Tibial artery (tissue), 4 donors: Measurements from ENCODE around the gene TSPAN9.

Source experiments
- DNase-seq, 2 donors: peaks; one replicate each; pipeline ENCODE4 v3.0.0-alpha.2; 2019
- H3K27ac ChIP-seq, 2 donors: fragments of 200-600 bp; sonication (generic) in 1 of 2; 1 replicate in 1 of 2; 2 replicates in 1 of 2; pipeline ENCODE4 v1.5.1; 2018 to 2019; ENCODE audit warnings: mild to moderate bottlenecking in 1 of 2
- H3K27me3 ChIP-seq, 2 donors: fragments of 200-600 bp; sonication (generic) in 1 of 2; one replicate each; pipeline versions ENCODE4 v1.5.1 to v1.6.0; 2016 to 2019
- H3K36me3 ChIP-seq, 3 donors: fragments of 200-600 bp; sonication (generic) in 2 of 3; one replicate each; pipeline ENCODE4 v1.5.1; 2016 to 2019; ENCODE audit warnings: mild to moderate bottlenecking in 2 of 3
- H3K4me1 ChIP-seq, 4 donors: fragments of 200-600 bp; sonication (generic) in 2 of 4; 1 replicate in 3 of 4; 2 replicates in 1 of 4; pipeline ENCODE4 v1.5.1; 2016 to 2019
- H3K4me3 ChIP-seq, 2 donors: fragments of 200-600 bp; sonication (generic) in 1 of 2; 1 replicate in 1 of 2; 2 replicates in 1 of 2; pipeline ENCODE4 v1.5.1; 2018 to 2019; ENCODE audit warnings: mild to moderate bottlenecking in 2 of 2
- H3K9me3 ChIP-seq, 3 donors: fragments of 200-600 bp; sonication (generic) in 1 of 3; one replicate each; pipeline ENCODE4 v1.5.1; 2016 to 2019
- intact Hi-C: fragments of 100-400 bp; cut with DNase I; formaldehyde crosslinking; loops from one replicate; pipeline ENCODE4 v1.15.0; 2023; ENCODE audit warnings: low total_unique reads
- TF ChIP-seq, protein P1 (sequence below), 2 experiments: fragments of 200-600 bp in 1 of 2; fragments of 450-650 bp in 1 of 2; IDR thresholded peaks; one replicate each; pipeline ENCODE4 v1.5.1; 2017 to 2019; ENCODE audit warnings: antibody characterized with exemption in 2 of 2, mild to moderate bottlenecking in 1 of 2, moderate library complexity in 1 of 2

The TSPAN9 gene

GRCh38 chr12:3311027-3311402 lies 233.8 kb downstream of the TSPAN9 start:
- H3K9me3 ChIP-seq, result no peaks in the 10 kb centered on the region
- H3K27ac ChIP-seq, result no peak overlapping the region
- peaks cover 0 to 18% (median 8%) of the 10 kb centered on the region in 4 donors for H3K4me1 ChIP-seq
- DNase-seq, result no peak
- H3K27me3 ChIP-seq, result peaks cover 0 to 53% of the 10 kb centered on the region in 2 donors
- no peak overlapping the region for H3K4me3 ChIP-seq
- TF ChIP-seq, protein P1, sequence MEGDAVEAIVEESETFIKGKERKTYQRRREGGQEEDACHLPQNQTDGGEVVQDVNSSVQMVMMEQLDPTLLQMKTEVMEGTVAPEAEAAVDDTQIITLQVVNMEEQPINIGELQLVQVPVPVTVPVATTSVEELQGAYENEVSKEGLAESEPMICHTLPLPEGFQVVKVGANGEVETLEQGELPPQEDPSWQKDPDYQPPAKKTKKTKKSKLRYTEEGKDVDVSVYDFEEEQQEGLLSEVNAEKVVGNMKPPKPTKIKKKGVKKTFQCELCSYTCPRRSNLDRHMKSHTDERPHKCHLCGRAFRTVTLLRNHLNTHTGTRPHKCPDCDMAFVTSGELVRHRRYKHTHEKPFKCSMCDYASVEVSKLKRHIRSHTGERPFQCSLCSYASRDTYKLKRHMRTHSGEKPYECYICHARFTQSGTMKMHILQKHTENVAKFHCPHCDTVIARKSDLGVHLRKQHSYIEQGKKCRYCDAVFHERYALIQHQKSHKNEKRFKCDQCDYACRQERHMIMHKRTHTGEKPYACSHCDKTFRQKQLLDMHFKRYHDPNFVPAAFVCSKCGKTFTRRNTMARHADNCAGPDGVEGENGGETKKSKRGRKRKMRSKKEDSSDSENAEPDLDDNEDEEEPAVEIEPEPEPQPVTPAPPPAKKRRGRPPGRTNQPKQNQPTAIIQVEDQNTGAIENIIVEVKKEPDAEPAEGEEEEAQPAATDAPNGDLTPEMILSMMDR (IDR thresholded peaks at IDR 0.05), result no peak
- no peaks in the 10 kb centered on the region for H3K36me3 ChIP-seq
- intact Hi-C loops, result no loop called here

DNA sequence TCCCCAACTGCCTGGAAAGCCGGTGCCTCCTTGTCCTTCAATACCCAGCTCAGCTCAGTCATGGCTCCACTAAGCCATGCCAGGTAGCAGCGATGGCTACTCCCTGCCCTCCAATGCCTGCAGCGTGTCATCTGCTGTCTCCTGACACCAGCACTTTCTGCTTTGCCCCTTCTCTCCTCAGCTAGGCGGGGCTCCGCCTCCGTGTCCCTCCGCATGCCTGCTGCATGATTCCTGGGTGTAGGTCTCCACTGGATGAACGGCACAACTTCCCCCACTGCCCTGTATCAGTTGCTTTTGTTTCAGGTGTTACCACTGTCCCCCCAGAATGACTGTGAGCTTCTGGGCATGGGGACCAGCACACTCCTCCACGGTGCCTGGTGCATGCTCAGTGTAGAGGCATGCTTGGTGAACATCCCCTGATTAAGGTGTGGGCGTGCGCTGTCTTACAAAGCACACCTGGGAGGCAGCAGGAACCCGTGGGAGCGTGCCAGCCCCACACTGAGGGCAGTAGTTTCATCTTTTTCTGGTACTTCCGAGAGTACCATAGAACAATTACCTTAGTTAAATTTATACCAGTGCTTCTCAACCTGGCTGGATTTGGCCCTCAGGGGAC lies 234.4 kb downstream of the TSPAN9 start:
- Histone ChIP-seq H3K36me3 (no peaks in the 10 kb centered on the region), H3K27ac (no peak overlapping the region), H3K4me1 (peaks cover 0 to 18% (median 8%) of the 10 kb centered on the region in 4 donors), H3K4me3 (no peak overlapping the region), H3K9me3 (no peaks in the 10 kb centered on the region), H3K27me3 (peaks cover 0 to 49% of the 10 kb centered on the region in 2 donors)
- intact Hi-C loops, result no loop called here
- TF ChIP-seq, protein P1 (IDR thresholded peaks at IDR 0.05), result no peak
- no peak for DNase-seq

- DNase-seq, result no peak
- Histone ChIP-seq H3K27me3 (peaks cover 0 to 37% of the 10 kb centered on the region in 2 donors), H3K4me3 (no peak overlapping the region), H3K27ac (no peak overlapping the region), H3K4me1 (peaks cover 0 to 18% (median 8%) of the 10 kb centered on the region in 4 donors), H3K9me3 (no peaks in the 10 kb centered on the region), H3K36me3 (no peaks in the 10 kb centered on the region)
- intact Hi-C loops, result no loop called here
- TF ChIP-seq, protein P1 (IDR thresholded peaks at IDR 0.05), result no peak
These were observed 235.9 kb downstream of the TSPAN9 start for GRCh38 chr12:3313066-3313465.

- H3K27me3 ChIP-seq, result peaks cover 0 to 28% of the 10 kb centered on the region in 2 donors
- no peaks in the 10 kb centered on the region for H3K36me3 ChIP-seq
- no peaks in the 10 kb centered on the region for H3K9me3 ChIP-seq
- H3K4me3 ChIP-seq, result no peak overlapping the region
- intact Hi-C loops, result no loop called here
- TF ChIP-seq, protein P1 (IDR thresholded peaks at IDR 0.05), result no peak
- H3K27ac ChIP-seq, result no peak overlapping the region
- no peak for DNase-seq
- H3K4me1 ChIP-seq, result peaks cover 0 to 18% (median 8%) of the 10 kb centered on the region in 4 donors
These were observed 236.8 kb downstream of the TSPAN9 start for GRCh38 chr12:3313675-3314663.

DNA sequence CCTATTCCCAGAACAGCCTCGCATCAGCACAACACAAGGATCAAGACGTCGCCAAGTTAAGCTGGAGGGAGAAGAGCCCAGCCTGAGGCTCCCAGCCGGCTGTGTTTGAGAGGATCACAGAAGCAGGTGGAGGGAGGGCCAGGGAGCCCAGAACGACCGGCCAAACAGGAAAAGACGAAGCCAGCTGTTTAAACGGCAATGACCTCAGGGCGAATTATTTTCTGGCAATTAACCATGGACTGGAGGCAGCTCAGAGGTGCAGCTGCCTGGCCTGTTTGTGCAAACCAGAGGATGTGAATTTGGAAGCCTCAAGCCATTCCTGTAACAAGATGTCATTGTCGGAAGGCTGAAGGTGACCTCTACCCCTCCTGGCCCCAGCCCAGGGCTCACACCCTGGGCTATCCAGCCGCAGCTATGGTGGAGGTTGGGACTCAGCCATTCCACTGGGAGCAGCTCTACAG lies 238.1 kb downstream of the TSPAN9 start:
- H3K9me3 ChIP-seq, result no peaks in the 10 kb centered on the region
- no peak overlapping the region for H3K27ac ChIP-seq
- TF ChIP-seq, protein P1 (IDR thresholded peaks at IDR 0.05), result no peak
- H3K4me1 ChIP-seq, result peaks cover 0 to 18% (median 8%) of the 10 kb centered on the region in 4 donors
- H3K27me3 ChIP-seq, result peaks cover 0 to 15% of the 10 kb centered on the region in 2 donors
- no peak for DNase-seq
- no peak overlapping the region for H3K4me3 ChIP-seq
- H3K36me3 ChIP-seq, result no peaks in the 10 kb centered on the region
- intact Hi-C loops, result no loop called here
